ENCODE results near the gene FADS3. TPM values are rescaled to one million over a fixed set of nuclear protein-coding genes. Genes with fewer than 3 reads are reported as not detected.

The FADS3 gene
- total RNA-seq, 3 donors from 2014 or later, result 8.4 to 21.0 (median 11.5) TPM

DNA sequence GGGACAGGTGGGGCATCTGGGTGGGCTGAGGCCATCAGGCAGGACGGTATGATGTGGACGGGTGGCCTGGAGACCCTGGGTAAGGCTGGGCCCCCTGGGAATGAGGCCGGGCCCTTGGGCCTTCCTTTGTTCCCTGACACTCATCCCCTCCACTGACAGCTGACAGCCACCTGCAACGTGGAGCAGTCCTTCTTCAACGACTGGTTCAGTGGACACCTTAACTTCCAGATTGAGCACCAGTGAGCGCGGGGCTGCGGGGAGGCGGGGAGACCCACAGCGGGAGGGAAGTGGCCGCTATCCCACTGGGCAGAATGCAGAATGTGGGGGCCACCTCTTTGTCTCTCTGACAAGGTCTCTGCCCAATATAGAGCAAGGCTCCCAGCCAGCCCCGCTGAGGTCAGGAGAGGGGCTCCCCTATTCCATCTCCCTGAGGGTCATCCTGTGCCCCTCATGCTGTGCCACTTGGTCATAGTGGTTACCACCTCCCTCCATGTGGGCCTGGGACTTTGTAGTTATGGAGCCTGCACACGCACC lies 27.7 kb downstream of the FADS3 start:
- H3K36me3 ChIP-seq (ENCODE audit: low read depth), result no peaks in the 10 kb centered on the region
- no peak for DNase-seq
- no peaks in the 10 kb centered on the region for H3K4me1 ChIP-seq (ENCODE audit: low read depth)
- ATAC-seq, result no peak
- no peak overlapping the region for H3K4me3 ChIP-seq
- TF ChIP-seq CTCF (IDR thresholded peaks at IDR 0.05), result no peak
- intact Hi-C loops (cut with DNase I, micrococcal nuclease), result no loop called here
- no peaks in the 10 kb centered on the region for H3K9me3 ChIP-seq

DNA sequence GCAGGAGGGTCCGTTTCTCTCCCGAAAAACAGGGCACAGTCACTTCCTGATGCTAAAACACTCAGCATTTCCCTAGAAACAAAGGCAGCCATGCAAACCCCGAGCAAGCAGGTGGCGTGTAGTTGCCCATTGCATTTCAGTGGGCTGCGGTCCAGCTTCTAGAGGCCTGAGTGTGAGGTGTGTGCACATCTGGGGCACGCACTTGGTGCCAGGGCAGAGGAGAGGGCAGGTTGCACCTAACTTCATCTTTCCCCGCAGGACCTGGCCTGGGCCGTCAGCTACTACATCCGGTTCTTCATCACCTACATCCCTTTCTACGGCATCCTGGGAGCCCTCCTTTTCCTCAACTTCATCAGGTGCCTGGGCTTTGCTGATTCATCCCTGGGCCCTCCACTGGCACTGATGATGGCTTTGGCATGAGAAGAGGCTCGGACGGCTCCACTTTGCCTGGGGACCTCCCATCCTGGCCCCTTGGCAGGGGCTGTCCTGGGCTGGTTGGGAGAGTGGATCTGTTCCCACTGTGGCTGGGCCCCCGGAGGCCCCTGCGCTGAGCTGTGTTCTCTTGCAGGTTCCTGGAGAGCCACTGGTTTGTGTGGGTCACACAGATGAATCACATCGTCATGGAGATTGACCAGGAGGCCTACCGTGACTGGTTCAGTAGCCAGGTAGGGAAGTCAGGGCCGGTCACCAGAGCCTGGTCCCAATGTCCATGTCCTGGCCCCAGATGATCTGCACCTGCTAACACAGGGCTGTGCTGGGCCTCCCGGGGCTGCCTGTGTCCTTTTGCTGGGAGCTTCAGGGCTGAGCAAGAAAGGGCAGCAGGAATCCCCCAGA lies 28.4 kb downstream of the FADS3 start:
- H3K4me1 ChIP-seq (ENCODE audit: low read depth), result no peaks in the 10 kb centered on the region
- TF ChIP-seq CTCF (IDR thresholded peaks at IDR 0.05), result no peak
- DNase-seq, result no peak
- intact Hi-C loops (cut with DNase I, micrococcal nuclease), result no loop called here
- H3K36me3 ChIP-seq (ENCODE audit: low read depth), result no peaks in the 10 kb centered on the region
- H3K4me3 ChIP-seq, result no peak overlapping the region
- no peaks in the 10 kb centered on the region for H3K9me3 ChIP-seq
- ATAC-seq, result no peak

- ATAC-seq (no peak), DNase-seq (no peak)
- Histone ChIP-seq H3K4me3 (no peak overlapping the region), H3K36me3 (ENCODE audit: low read depth) (no peaks in the 10 kb centered on the region), H3K4me1 (ENCODE audit: low read depth) (no peaks in the 10 kb centered on the region), H3K9me3 (no peaks in the 10 kb centered on the region)
- intact Hi-C loops (cut with DNase I, micrococcal nuclease), result no loop called here
- TF ChIP-seq CTCF (IDR thresholded peaks at IDR 0.05), result no peak
Observed at GRCh38 chr11:61861634-61862033, 29.7 kb downstream of the FADS3 start.

DNA sequence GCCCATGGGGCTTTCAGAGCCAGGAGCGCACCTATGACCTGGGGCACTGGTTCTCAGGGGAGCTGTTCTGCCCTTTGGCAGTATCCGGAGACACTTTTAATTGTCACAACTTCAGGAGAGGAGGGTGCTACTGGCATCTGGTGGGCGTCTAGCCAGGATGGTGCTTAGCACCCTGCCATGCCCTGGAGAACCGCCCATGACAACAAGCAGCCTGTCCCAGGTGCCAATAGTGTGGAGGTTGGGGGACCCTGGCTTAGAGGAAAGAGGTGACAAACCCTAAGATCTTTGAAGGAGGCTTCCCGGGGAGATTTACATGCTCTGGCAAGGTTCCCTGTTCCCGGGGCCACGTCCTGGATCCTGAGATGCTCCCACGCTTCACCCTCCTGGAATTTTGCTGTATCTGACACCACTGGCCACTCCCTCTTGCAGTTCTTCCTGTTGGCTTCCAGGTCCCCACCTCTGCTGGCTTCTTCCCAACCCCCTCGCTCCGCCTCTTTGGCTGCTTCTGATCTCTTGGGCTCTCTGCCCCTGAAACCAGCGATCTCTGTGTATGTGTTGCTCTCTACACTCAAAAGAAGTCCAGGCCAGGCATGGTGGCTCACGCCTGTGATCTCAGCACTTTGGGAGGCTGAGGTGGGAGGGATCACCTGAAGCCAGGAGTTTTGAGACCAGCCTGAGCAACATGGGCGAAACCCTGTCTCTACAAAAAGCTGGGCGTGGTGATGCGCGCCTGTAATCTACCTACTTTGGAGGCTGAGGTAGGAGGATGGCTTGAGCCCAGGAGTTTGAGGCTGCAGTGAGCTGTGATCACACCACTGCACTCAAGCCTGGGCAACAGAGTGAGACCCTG lies 31.1 kb downstream of the FADS3 start:
- intact Hi-C loops (cut with DNase I, micrococcal nuclease), result no loop called here
- DNase-seq (peak in 2 of 3 donors; percentile 78 to 82), ATAC-seq (peak; percentile 74)
- TF ChIP-seq CTCF (IDR thresholded peaks at IDR 0.05), result no peak
- Histone ChIP-seq H3K4me3 (no peak overlapping the region), H3K36me3 (ENCODE audit: low read depth) (no peaks in the 10 kb centered on the region), H3K9me3 (no peaks in the 10 kb centered on the region), H3K4me1 (ENCODE audit: low read depth) (no peaks in the 10 kb centered on the region)

GRCh38 chr11:61855939-61856680 lies 35.2 kb downstream of the FADS3 start:
- intact Hi-C loops (cut with DNase I, micrococcal nuclease), result no loop called here
- TF ChIP-seq CTCF (IDR thresholded peaks at IDR 0.05), result no peak

More at GRCh38 chr11:61855939-61856680, 35.2 kb downstream of the FADS3 start:
- Histone ChIP-seq H3K4me3 (no peak overlapping the region), H3K9me3 (no peaks in the 10 kb centered on the region), H3K4me1 (ENCODE audit: low read depth) (no peaks in the 10 kb centered on the region), H3K36me3 (ENCODE audit: low read depth) (no peaks in the 10 kb centered on the region)
- ATAC-seq (no peak), DNase-seq (no peak)
